CD4-positive, alpha-beta T cell treated with Interleukin-15 for 1 hour (primary cell): ENCODE data around the gene RREB1.

Source experiments
- DNase-seq: peaks from one replicate; pipeline ENCODE4 v3.0.0-alpha.2; 2020

Gene RREB1

GRCh38 chr6:7124636-7125035, 16.9 kb downstream of the RREB1 start:
- DNase-seq = no peak

DNA sequence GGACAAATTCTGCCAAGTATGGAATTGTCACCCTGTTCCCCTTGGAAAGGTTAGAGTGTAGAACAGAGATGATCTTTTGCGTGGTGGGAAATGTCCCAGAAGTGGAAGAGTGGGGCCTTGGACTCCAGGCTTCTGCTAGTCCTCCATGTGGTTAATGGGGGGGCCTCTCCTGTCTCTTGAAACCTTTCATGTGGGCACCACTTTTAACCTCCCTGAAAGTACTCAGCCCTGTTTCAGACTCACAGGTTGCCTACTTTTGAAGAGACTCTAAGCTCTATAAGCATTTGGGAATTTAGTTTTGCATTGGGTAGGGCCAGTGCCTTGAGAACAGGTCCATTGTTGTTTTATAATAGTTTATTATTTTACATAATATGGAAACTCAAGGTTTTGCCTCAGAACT, 17.5 kb downstream of the RREB1 start:
- no peak for DNase-seq

DNA sequence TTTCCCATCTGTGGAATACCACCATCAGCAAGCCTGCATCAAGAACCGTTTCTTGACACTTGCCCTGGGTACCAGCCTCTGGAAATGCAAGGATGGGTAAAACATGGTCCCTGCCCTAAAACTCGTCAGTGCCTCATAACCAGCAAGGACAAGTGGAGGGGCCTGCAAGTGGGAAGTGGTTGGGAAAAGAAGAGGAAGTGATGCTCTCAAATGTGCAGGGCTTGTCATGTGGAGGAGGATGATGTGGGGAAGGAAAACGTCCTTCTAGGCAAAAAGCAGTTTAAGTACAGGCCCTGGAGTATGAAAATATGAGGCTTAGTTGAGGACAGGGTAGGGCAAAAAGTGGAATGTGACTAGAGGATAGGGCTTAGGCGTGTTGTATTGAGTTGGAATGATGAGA, 19.0 kb downstream of the RREB1 start:
- no peak for DNase-seq

DNA sequence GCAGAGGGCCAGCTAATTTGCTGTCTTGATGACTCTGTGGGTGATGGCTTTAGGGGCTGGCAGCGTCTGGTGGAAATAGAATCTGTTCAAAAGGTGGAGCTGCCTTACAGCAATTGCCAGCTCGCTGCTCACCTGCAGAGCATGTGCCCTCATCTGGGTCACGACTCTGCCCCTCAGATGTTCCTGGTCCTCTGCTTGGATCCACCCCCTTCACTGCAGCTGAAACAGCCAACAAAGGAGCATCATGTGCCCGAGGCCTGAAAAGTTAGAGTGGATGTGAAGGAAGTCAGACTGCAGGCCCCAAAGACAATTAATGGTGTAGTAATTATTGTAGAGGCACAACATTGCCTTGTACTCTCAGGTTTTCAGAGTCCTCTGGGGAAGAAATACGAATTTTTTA, 19.9 kb downstream of the RREB1 start:
- no peak for DNase-seq

DNA sequence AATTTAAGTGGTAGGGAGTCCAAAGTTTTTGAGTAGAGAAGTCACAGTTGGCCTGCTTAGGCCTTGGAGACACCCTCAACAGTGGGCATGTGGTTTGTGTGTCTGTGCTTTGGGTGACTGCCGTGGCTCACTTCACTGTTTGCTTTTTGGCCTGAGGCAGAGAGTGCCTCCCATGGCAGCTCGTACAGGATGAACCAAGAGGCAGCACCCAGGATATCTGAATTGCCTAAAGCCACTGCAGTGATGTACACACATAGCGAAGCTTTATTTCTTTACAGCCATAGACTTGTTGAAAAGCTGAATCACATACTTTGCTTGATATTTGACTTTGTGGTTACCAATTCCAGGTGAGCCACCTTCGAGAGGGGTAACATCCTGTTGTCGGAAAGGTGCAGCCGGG, 21.6 kb downstream of the RREB1 start:
- no peak for DNase-seq

GRCh38 chr6:7129784-7130569, 22.2 kb downstream of the RREB1 start:
- DNase-seq = peak; percentile 46

DNA sequence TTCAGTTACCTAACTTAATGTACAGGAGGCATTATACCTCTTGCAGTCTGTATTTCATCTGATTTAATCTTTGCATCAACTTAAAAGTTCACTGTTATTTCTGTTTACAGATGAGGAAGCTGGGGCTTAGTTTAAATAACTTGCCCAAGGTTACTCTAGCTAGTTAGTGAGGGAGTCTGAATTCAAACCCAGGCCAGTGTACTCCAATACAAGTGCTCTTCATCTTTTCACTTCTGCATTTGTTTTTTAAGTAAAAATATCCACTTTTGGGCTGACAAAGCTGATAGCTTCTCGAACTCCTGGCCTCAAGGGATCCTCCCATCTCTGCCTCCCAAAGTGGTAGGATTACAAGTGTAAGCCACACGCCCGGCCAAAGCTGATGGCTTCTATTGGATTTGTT, 23.6 kb downstream of the RREB1 start:
- DNase-seq = no peak

GRCh38 chr6:7132398-7133035, 24.8 kb downstream of the RREB1 start:
- no peak for DNase-seq

- no peak for DNase-seq
Measured at GRCh38 chr6:7134999-7135745, 27.4 kb downstream of the RREB1 start.

DNA sequence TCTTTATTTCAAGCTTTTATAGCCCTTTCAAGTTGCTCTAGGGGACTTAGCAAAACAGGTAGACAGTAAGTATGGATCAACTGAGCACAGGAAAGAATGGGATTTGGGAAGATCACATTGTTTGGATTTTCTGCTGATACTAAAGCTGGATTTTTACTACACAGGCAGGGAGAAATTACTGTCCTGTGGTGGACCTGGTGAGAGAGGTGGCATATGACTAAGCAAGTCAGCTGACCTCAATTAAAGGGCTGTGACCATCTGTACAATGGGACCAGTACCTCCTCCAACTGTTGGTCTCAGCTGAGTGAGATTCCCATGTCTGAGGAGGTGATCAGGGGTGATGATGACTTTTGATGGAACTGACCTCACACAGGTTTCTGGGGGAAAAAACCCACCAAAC, 28.0 kb downstream of the RREB1 start:
- DNase-seq = no peak

DNA sequence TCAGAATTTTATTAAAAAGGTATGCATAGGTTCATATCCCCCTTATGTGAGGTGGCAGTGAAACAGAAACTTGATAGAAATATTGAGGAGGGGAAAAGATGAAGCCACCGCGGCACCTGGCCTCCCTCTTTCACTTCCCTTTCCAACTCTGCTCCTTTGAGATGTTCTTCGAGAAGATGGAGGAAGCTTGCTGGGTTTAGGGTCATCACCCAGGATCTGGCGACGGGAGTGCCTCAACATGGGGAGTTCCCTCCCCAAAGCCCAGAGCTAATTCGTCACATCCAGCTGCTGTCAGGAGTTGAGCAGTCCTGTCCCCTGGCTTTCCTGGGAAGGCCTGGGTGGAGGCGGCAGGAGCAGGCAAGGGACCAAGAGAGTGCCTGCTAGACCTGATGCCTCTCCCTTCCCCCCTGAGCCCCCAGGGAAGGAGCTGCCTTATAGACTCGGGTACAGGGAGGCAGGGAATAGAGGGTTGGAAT, 29.1 kb downstream of the RREB1 start:
- peak; percentile 54 for DNase-seq

DNA sequence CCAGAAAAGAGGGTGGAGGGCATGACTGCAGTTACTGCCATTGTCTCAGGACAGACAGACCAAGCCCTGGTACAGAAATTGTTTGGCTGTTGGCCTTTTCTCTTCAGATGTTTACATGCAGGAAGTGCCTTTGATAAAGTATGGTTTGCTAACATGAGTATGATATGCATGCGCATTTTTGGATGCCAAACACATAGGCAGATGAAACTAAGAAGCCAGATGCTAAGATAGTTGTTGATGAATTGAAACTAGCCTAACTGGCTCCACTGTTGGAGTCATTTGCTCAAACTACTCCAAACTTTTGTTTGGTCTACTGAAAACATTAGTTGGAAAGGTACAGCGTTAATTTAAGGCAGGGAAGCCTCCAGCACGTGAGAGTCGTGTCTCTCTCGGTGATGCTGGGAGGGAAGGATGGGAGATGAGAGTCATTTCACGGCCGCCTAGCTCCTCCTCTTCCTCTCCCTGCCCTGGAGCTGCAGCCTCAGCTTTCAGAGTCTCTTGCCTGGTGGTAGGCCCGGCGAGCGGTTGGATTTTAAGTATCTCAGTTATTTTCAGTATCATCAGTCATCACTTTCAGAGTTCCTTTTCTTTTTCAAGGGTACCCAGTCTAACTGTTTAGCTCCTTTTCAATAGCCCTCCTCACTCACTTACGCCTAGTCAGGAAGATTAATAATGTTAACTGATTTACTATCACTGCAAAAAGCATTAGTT, 29.7 kb downstream of the RREB1 start:
- peak; percentile 63 for DNase-seq

DNA sequence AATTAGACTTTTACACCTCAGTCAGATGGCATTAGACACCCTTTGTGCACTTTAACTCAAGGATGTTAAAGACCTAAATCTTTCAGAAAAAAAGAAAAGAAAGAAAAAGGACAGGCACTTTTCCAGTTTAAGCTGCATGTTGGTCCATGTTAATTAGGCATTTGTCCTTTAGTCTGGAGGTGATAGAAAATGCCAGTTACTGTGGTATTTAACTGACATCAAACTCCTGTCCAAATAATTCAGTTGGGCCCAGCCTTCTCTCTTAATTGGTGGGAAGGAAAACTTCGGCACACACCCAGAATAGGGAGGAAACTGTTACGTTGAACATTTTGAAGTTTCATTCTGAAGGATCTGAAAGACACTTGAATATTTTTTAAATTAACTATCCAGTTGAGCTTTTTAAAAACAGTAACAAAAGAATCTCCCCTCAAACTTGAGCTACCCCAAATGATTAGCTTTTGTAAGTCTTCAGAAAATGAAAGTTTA, 30.3 kb downstream of the RREB1 start:
- DNase-seq = no peak

DNA sequence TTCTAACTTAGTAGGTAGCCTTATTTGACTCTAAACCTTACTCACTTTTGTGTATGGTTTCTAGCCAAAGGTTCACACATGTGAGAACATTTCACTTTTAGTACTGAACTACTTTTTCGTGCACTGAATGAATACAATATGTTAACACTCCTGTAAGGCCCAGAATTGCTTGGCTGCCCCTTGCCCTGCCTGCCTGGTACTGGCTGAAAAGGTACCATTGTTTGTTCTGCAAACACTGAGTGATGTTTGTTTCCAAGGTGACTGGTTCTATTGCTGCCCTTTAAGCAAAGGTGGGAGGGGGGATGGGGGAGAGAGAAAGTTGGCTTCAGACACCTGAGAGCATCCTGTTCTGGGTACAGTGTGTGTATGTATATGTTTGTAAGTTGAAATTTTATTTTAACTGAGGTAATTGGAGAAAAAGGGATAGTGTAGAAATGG, 31.2 kb downstream of the RREB1 start:
- peak; percentile 77 for DNase-seq

DNA sequence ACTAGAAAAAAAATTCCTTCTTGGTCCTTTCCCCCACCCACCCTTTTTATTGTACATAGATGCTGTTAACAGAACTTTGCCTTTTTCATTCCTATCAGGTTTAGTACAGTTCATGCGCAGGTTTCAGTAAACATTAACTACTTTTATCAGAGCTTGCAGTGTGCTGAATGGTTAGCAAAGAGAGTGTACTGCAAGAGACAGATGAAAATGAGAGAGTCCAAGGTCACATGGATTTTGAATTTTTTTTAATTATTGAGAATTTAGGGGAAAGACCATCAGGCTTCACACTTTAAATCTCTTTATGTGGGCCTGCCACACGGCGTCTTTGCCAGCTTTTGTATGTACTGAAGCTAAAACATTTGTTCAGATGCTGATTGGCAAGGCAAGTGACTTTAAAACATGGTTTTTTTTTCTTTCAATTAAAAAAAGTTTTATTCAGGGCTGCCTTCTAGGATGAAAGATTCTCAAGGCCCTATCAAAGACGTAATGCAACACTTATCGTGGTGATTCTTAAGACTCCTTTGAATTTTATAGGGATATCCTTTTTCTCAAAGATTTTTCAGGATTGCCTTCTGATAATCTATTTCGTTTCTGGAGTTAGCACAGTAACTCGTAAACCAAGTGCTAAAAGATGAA, 32.2 kb downstream of the RREB1 start:
- no peak for DNase-seq

GRCh38 chr6:7140631-7141378, 33.0 kb downstream of the RREB1 start:
- peak; percentile 78 for DNase-seq

DNA sequence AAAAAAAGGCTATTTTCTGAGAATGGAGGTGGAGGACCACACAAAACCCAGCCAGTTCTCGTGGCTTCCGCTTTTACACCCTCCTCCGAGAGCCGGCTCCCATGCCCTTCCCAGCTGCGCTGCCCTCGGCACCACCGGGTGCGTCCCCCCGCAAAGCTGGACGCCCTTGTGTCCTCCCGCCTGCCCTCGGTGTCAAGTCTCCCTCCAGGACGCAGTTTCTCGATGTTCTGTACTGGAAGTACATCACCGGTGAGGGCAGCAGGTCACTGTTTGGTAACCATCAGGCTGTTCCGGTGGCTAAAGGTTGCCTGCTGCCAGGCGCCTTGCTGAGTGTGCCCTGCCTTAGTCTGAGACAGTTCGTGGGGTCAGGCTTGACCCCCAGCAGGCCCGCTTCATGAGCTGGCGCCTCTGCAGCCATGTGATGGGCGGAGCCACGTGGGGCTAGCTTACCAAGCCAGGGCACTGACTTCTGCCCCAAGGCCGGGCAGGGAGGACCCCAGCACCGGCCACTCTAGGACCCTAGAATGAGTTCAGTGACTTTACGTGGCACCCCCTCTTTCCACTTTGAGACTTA, 34.6 kb downstream of the RREB1 start:
- no peak for DNase-seq

DNA sequence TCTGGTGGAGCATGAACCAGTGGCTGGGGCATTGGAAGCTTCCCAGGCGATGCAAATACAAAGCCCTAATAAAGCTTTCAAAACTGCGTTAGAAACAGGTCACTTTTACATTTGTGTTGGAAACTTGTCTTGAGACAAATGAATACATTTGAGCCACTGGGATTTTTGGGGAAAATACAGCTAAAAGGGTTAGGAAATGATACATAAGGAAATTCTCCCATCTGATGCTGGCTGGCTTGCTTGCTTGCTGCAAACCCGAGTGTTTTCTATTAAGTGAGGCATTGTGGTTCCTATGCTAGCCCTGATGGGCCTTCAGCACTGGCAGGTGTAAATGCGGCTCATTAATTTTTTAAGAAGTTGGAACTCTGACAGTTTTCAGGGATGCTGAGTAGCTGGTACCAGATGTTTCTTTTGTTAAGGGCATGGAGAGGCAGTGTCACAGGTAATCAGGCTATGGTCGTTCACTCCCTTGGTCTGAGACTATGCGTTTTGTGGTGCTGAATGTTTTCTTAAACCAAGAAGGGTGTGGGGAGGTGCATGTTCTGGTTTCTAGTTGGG, 35.2 kb downstream of the RREB1 start:
- DNase-seq = no peak

GRCh38 chr6:7143476-7143974, 35.8 kb downstream of the RREB1 start:
- DNase-seq = no peak

DNA sequence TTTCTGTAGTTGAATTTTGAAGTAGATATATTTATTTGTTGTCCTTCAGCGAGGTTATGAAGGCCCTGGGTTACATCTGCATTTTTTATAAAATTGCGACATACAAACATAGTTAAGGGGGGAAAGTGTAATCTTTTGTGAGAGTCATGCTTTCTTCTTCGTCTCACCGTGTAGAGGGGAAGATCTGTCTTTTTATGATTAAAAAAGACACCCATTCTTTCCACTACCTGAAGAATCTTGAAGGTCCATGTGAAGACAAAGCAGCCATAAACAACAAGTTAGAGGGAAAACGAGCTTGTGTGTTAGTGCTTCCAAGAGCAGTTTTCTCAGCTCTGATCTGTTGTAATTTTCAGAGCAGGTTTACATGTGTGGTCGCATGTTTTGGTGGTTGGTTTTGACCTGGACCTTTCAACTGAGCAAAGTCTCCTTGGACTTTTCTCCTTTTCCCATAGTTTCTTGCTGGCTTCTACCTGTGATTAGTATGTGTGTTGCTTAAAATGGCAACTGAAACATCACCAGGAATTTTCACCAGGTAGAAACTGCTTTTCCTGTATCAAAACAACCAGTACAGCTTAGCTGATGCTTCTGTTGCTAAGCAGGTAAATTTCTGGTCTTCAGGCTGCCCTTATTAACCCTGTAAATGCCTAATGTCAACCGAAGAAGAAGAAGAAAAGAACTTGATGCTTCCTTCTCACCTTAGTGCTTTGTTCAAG, 37.3 kb downstream of the RREB1 start:
- DNase-seq = no peak
